ENCODE measurements around the gene SYT8.

The SYT8 gene

DNA sequence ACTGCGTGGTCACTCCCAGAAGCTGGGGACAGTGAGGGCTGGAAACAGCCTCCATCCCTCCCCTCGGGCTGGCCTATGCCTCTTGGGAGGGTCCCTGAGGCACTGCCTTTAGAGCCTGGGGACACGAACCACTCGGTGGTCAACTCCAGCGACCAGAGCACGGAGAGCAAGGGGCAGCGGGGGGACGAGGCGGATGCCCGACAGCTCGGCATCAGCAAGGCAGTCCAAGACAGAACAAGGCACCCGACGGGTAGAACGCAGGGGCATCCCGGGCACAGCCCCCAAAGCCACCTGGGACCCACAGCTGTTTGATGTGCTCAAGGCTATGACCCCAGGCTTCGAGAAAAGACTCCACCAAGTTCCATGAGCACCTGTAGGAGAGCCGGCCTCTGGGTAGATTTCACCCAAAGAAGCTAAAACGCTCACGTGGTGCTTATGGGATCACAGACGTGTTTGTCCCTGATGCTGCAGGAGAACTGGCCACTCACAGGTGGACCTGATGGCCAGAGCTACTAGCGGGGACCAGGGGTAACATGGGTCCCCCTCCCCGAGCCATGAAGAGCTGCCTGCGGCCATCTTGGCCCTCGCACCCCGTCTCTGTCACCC, 17.6 kb downstream of the SYT8 start:
- peak overlapping the region; percentile 62; the same call in 1 of the 2 replicates for H3K9ac ChIP-seq (ENCODE audit: low read depth, low read length)

DNA sequence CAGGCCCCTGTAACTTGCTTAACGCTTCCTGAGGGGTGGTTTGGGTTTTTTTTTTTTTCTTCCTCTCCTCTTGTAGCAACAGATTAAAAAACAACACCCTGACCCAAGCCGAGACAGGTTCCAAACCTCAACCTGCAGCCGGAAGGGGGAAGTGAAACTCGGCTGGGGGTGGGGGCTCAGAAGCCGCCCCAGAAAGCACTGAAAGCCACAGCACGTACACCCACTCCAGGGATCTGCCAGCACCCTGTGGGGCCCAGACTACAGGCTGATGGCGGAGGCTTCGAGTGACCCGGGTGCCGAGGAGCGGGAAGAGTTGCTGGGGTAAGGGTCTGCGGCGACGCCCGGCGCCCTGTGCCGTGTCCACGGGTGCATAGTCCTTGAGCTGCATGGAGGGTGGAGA, 18.1 kb downstream of the SYT8 start, which contains the start of gene LSP1:
Gene LSP1, plus strand, starts transcription at position 208 of the 400 bp plus-strand sequence. Its CDS starts 61 bp downstream, at position 269.
- Histone ChIP-seq H3K36me3 (ENCODE audit: insufficient read depth, low read length) (no peaks in the 10 kb centered on the region; the same call in 1 of the 2 replicates), H3K4me3 (ENCODE audit: low read depth in 1 of 2, low read length in 2 of 2) (peak within 1 kb of the TSS in 1 of 2 experiments; percentile 56; a peak in 2 of 4 replicates), H3K9me3 (ENCODE audit: insufficient read depth, low read length, severe bottlenecking) (no peaks in the 10 kb centered on the region), H4K20me1 (ENCODE audit: insufficient read depth, low read length) (peaks cover 3% of the 10 kb centered on the region; the same call in 1 of the 2 replicates), H3K79me2 (ENCODE audit: insufficient read depth, low read length) (peaks cover 4% of the 10 kb centered on the region; the same call in 1 of the 2 replicates), H3K4me2 (ENCODE audit: insufficient read depth, low read length) (peak within 1 kb of the TSS; percentile 61), H3K9ac (ENCODE audit: low read depth, low read length) (peak within 1 kb of the TSS; percentile 62), H3K27ac (ENCODE audit: low read length) (peak within 1 kb of the TSS; percentile 71), H2AFZ (ENCODE audit: low read depth, low read length) (peak within 1 kb of the TSS; percentile 56), H3K4me1 (ENCODE audit: insufficient read depth, low read length) (peaks cover 24% of the 10 kb centered on the region), H3K27me3 (ENCODE audit: insufficient read depth, low read length, poor library complexity) (no peaks in the 10 kb centered on the region)
- ATAC-seq (ENCODE audit: insufficient read depth, low read depth) (peak; percentile 86), DNase-seq (peak; percentile 79)
- TF ChIP-seq, protein P1, sequence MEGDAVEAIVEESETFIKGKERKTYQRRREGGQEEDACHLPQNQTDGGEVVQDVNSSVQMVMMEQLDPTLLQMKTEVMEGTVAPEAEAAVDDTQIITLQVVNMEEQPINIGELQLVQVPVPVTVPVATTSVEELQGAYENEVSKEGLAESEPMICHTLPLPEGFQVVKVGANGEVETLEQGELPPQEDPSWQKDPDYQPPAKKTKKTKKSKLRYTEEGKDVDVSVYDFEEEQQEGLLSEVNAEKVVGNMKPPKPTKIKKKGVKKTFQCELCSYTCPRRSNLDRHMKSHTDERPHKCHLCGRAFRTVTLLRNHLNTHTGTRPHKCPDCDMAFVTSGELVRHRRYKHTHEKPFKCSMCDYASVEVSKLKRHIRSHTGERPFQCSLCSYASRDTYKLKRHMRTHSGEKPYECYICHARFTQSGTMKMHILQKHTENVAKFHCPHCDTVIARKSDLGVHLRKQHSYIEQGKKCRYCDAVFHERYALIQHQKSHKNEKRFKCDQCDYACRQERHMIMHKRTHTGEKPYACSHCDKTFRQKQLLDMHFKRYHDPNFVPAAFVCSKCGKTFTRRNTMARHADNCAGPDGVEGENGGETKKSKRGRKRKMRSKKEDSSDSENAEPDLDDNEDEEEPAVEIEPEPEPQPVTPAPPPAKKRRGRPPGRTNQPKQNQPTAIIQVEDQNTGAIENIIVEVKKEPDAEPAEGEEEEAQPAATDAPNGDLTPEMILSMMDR (IDR thresholded peaks at IDR 0.05; ENCODE audit: borderline replicate concordance, extremely low read depth, low read length, poor library complexity, severe bottlenecking): no peak
- TF ChIP-seq EZH2 (IDR thresholded peaks at IDR 0.05; ENCODE audit: borderline replicate concordance, low read depth, low read length, severe bottlenecking): no peak

More for the DNA sequence above, 17.6 kb downstream of the SYT8 start:
- peaks cover 4% of the 10 kb centered on the region; the same call in 1 of the 2 replicates for H3K79me2 ChIP-seq (ENCODE audit: insufficient read depth, low read length)
- TF ChIP-seq, protein P1 (IDR thresholded peaks at IDR 0.05; ENCODE audit: borderline replicate concordance, extremely low read depth, low read length, poor library complexity, severe bottlenecking): no peak
- peak overlapping the region in 1 of 2 experiments; percentile 56; a peak in 1 of 4 replicates for H3K4me3 ChIP-seq (ENCODE audit: low read depth in 1 of 2, low read length in 2 of 2)
- no peaks in the 10 kb centered on the region for H3K27me3 ChIP-seq (ENCODE audit: insufficient read depth, low read length, poor library complexity)
- H3K27ac ChIP-seq (ENCODE audit: low read length): peak overlapping the region; percentile 70
- no peaks in the 10 kb centered on the region for H3K9me3 ChIP-seq (ENCODE audit: insufficient read depth, low read length, severe bottlenecking)
- H3K4me2 ChIP-seq (ENCODE audit: insufficient read depth, low read length): peak overlapping the region; percentile 61
- peak; percentile 22 for ATAC-seq (ENCODE audit: insufficient read depth, low read depth)
- H3K4me1 ChIP-seq (ENCODE audit: insufficient read depth, low read length): peaks cover 24% of the 10 kb centered on the region
- peaks cover 3% of the 10 kb centered on the region; the same call in 1 of the 2 replicates for H4K20me1 ChIP-seq (ENCODE audit: insufficient read depth, low read length)
- H3K36me3 ChIP-seq (ENCODE audit: insufficient read depth, low read length): no peaks in the 10 kb centered on the region; the same call in 1 of the 2 replicates
- peak; percentile 19 for DNase-seq
- H2AFZ ChIP-seq (ENCODE audit: low read depth, low read length): peak overlapping the region; percentile 55

DNA sequence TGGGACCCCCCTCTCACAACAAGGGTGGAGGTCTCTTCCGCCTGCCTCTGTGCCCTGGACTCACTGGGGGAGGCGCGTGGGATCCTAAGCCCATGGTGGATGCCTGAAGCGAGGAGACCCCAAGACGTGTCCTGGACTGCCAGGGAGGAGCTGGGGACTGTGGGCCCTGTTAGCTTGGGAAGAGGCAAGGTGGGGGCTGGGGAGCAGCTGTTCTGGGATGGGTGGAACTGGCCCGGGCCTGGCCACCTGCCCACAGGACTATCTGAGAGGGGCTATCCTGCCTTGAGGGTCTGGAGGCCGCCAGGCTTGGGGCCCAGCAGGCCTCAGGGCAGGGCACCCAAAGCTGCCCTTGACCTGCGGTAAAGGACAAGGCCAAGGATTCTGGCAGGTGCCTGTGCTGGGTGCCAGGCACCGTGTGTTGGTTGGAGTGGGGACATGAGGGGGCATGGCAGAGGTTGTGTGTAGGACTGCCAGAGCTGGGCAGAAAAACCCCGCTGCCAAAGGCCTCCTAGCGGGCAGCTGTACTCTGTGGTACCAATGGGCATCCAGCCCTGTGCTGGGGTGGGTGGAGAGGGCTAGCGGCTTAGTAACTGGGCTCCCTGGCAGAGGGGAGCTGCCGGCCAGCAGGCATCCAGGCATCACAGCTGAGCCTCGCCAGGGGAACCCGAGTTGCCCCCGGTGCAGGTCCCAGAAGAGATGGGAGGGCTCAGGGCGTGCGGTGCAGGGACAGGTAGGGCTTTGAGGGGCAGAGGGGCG, 18.8 kb downstream of the SYT8 start:
- Histone ChIP-seq H3K27ac (ENCODE audit: low read length) (peak overlapping the region; percentile 71), H3K79me2 (ENCODE audit: insufficient read depth, low read length) (peaks cover 4% of the 10 kb centered on the region; the same call in 1 of the 2 replicates), H3K9me3 (ENCODE audit: insufficient read depth, low read length, severe bottlenecking) (no peaks in the 10 kb centered on the region), H4K20me1 (ENCODE audit: insufficient read depth, low read length) (peaks cover 3% of the 10 kb centered on the region; the same call in 1 of the 2 replicates), H3K27me3 (ENCODE audit: insufficient read depth, low read length, poor library complexity) (no peaks in the 10 kb centered on the region), H3K4me3 (ENCODE audit: low read depth in 1 of 2, low read length in 2 of 2) (peak overlapping the region in 1 of 2 experiments; percentile 56; a peak in 2 of 4 replicates), H3K9ac (ENCODE audit: low read depth, low read length) (peak overlapping the region; percentile 62), H3K4me2 (ENCODE audit: insufficient read depth, low read length) (peak overlapping the region; percentile 61), H3K36me3 (ENCODE audit: insufficient read depth, low read length) (no peaks in the 10 kb centered on the region; the same call in 1 of the 2 replicates), H2AFZ (ENCODE audit: low read depth, low read length) (0 out of 2 replicates have a peak overlapping the region, but pooled peaks have one; percentile 56), H3K4me1 (ENCODE audit: insufficient read depth, low read length) (peaks cover 24% of the 10 kb centered on the region)
- DNase-seq: peak; percentile 19
- peak; percentile 33 for ATAC-seq (ENCODE audit: insufficient read depth, low read depth)
- TF ChIP-seq, protein P1 (IDR thresholded peaks at IDR 0.05; ENCODE audit: borderline replicate concordance, extremely low read depth, low read length, poor library complexity, severe bottlenecking): no peak
- TF ChIP-seq EZH2 (IDR thresholded peaks at IDR 0.05; ENCODE audit: borderline replicate concordance, low read depth, low read length, severe bottlenecking): no peak
